CD4-positive, alpha-beta T cell treated with Interleukin-2 at 100 ng/mL for 4 hours (primary cell): Measurements from ENCODE around the gene SRP72.

Source experiments
- DNase-seq: peaks from one replicate; pipeline ENCODE4 v3.0.0-alpha.2; 2020; ENCODE audit warnings: low spot score

SRP72 gene

DNA sequence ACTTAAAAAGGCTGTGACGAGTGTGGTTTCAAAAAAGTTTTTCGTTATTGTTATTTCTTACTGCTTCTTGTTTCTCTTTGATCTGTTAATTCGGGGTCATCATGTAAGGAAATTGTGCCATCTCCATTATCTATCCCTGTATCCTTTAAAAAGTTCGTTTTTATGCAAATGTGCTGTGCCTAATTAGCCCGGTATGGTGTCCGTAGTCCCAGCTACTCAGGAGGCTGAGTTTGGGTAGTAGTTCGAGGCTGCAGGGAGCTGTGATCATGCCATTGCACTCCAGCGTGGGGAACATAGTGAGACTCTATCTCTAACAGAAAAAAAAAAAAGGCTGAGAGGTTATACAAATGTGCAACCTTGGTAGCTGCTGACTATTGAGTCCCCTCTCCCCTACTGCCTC lies 83.2 kb downstream of the SRP72 start:
- DNase-seq: no peak

DNA sequence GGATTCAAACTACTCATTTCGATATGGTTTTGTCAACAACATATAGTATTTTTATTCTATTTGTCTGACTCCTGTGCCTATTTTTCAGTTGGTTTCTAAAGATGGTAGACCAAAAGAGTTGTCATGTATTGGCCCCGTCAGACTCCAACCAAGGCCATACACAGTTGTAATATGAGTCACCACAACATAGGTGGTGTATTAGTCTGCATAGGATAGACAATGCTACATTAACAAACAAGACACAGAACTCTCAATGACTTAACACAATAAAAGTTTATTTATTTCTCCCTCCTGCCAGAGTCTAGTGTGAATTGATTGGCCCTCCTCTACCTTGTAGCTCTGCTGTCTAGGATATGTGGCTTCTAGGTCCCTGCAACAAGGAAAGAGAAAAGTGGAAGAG lies 84.1 kb downstream of the SRP72 start:
- DNase-seq: no peak

- no peak for DNase-seq
These were observed 84.9 kb downstream of the SRP72 start for GRCh38 chr4:56552273-56552672.
